CD4-positive, alpha-beta T cell treated with Interleukin-4 for 4 hours (primary cell): Measurements from ENCODE around the gene TNNI2.

ENCODE experiments used
- DNase-seq: peaks from one replicate; pipeline ENCODE4 v3.0.0-alpha.2; 2020

The TNNI2 gene

DNA sequence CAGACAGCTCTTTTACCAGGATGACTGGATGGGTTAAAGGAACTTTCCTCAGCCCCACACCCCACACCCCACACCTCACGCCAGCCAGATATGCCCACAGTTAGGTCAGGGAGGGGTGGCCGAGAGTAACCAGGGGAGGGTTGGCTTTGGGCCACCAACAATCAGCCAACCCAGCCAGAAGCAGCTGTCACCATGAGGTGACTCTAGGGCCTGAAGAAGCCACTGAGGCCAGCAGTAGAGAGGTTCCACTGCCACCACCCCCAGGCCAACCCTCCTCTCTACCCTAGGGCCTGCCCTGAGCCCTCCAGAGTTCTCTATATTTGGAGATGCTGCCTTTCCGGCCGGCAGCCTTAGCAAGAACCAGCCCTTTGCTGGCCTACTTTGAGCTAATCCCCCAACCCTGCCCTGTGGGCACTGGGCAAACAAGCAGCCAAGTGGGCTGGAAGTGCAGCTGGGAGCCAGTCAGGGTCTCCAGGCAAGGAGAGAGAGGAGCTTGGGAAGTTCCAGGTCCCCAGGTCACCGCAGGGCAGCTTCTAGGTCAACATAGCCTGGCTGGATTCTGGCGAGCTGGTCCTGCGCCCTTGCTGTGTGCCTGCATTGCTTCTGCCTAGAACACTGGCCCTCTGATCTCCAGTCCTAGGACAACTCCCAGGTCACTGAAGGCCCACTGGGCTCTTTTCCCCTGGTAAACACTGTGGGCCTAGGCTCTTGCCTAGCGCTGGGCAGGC lies 16.0 kb upstream of the TNNI2 start:
- no peak for DNase-seq

GRCh38 chr11:1823376-1824220 lies 15.2 kb upstream of the TNNI2 start:
- DNase-seq: no peak

DNA sequence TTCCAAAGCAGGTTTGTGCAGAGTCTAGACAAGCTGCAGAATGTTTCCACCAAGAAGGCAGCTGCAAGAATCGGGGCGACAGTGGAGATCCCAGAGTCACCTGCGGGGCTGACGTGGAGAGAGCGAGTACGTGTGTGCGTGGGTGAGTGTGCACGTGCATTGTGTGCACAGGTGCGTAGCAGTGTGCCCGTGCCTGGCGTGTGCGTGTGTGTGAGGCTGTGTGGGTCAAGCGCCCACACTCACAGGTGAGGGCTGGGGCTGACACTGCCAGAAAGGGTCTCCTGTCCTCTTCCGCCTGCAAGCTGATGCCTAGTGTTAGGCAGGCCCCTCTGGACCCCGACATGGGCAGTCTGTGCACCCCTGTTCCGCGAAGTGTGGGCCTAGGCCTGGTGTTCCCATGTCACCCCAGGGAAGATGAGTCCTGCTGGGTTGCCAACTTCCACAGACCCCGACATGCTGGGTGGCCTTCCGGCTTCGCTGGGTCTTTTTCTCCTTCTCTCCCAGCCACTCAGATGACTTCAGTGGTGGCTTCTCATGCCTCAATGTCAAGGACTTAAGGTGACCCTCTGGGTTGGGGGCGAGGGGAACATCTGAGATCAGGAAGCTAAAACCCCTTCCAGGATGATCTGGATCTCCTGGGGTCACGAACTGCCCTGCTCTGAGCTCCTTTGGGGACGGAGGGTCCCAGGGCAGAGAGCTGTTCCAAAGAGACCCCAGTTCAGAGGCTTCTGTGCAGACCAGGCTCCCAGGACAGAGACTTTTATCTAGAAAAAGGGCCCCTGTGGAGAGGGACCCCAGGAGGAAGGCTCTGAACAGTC lies 14.4 kb upstream of the TNNI2 start:
- DNase-seq: no peak

GRCh38 chr11:1825039-1825740 lies 13.6 kb upstream of the TNNI2 start:
- no peak for DNase-seq

DNA sequence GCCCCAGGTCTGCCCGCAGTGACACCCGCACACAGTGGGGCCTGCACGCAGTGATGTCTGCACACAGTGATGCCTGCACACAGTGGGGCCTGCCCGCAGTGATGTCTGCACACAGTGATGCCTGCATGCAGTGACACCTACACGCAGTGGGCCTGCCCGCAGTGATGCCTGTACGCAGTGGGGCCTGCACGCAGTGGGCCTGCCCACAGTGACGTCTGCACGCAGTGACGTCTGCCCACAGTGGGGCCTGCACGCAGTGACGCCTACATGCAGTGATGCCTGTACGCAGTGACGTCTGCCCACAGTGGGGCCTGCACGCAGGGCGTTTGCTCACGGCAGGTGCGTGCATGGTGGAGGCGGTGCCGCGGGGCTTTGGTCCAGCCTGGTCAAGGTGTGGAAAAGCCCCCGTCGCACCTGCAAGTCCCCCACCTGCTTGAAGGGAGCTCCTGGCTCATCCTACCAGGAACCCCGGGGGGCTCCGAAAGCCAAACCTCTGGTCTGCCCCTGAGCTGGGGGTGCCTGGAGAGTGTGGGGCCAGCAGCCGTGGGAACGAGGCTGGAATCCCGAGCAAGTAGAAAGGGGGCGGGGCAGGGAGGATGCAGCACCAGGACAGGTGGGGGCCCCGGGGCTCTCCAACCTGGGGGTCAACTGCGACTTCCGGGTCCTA lies 12.9 kb upstream of the TNNI2 start:
- DNase-seq: no peak

GRCh38 chr11:1826552-1827094 lies 12.2 kb upstream of the TNNI2 start:
- DNase-seq: no peak

DNA sequence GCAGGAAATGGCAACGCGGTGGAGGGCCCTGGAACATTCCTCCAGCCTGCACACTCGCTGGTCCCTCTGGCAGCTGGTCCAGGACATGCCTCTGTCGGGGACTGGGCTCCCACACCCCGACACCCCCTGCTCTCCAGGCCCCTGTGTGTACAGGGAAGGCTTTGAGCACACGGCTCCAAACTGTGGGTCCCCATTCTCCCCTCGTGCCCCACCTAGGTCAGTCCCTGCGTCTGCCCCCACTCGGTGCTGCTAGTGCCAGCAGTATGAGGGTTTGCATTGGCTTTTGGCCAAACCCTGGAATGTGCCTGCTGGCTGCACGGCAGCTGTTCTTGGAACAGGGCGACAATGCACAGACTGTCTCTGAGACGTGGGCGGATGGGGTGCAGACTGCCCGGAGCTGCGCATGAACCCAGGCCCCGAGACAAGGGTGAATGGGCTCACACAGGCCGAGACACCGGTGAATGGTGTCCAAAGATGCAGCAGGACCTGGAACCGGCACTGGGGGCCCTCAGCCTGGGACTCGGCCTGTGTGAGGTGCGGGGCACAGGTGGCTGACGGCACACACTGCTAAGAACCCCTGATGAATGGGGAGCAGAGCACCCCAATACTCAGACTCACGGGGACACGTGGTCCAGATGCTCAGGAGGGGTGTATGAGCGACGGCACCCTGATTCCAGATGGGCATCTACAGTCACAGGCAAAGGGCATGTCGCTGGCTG lies 11.5 kb upstream of the TNNI2 start:
- DNase-seq: no peak

DNA sequence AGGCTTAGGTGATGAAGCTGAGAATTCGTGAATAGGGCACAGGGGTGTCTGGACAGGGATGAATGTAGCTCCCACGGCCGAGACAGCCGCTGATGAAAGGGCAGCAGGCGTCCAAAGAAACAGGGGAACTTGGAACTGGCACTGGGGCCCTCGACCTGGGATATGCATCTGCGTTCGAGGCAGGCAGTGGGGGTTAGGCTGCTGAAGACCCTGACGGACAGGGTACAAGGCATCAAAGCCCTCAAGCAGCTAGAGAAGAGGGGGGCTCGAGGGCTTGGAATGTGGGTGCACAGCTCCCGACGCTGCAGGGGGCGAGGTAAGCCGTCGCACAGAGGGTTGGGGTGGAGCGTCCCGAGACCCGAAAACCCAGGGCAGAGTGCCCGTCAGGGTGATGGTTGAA lies 10.8 kb upstream of the TNNI2 start:
- DNase-seq: no peak

GRCh38 chr11:1828542-1828941 lies 10.2 kb upstream of the TNNI2 start:
- no peak for DNase-seq

DNA sequence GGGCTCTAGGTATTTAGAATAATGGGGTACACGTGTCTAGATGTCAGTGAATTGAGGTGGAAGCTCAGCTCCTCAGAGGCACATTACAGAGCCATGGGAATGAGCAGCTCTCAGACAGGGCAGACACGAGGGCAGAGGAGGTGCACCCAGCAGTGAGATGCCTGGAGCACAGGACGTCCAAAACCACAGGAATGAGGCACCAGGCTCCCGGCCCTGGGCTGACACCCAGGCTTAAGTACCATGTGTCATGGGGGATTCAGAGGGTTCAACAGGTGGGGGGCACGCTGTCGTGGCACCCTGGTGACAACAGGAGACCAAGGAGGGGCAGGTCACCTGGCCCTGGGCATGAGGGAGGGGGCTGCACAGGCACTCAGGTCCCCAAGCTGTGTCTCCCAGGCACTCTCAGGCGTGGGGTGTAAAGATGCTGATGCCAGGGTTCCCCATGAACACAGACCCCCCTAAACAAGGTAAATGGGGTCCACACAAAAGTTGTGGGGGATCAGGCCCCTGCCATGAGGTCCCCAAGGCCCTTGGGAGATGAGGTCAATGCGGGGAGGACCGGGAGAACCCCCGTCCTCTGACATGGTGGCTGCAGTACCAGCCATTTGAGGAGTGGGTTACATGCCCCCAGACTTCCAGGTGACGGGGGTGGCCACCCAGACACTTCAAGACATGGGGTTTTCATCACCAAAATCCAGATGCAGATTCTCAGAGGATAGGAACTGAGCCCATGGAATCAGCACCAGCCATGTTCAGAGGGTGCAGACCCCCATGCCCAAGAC lies 9.6 kb upstream of the TNNI2 start:
- DNase-seq: no peak

GRCh38 chr11:1830004-1830321 lies 8.8 kb upstream of the TNNI2 start:
- no peak for DNase-seq

DNA sequence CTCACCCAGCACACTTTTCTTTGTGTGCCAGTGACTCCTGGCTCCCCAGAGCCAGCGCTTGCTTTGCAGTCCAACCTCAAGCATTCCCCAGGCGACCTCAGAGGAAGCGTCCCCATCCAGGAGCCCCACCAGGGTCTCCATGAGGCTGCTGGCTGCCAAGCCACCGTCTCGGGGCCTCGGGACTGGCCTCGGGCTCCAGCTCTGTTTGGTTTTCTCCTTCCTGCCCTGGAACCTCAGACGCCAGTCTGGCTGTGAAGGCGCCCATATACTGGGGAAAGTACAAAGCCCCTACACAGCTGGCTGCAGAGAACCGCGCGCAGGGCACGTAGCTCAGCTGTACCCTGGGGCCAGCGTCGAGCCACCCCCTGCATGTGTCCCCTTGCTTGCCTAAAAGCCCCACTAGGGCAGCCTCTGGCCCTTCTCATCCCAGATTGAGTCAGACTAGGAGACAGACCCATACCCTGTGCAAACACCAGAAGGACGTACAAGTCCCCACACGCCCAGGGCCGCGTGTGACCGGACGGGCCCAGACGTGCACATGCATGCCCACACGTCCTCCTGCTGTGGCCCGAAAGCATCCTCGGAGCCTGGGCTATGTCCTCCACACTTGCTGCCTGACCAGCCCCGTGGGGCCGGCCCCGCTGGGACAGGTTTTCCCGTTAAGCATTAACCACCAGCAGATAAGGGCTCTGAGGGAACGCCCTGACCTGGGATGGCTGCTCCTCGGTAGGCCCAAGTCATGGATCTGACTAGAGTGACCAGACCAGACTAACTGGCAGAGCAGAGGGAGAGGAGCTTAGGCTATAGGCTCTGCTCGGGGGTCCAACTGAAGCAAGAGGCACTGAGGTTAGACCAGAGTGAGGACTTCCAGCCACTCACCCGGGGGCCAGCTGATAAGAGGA lies 8.2 kb upstream of the TNNI2 start:
- no peak for DNase-seq

DNA sequence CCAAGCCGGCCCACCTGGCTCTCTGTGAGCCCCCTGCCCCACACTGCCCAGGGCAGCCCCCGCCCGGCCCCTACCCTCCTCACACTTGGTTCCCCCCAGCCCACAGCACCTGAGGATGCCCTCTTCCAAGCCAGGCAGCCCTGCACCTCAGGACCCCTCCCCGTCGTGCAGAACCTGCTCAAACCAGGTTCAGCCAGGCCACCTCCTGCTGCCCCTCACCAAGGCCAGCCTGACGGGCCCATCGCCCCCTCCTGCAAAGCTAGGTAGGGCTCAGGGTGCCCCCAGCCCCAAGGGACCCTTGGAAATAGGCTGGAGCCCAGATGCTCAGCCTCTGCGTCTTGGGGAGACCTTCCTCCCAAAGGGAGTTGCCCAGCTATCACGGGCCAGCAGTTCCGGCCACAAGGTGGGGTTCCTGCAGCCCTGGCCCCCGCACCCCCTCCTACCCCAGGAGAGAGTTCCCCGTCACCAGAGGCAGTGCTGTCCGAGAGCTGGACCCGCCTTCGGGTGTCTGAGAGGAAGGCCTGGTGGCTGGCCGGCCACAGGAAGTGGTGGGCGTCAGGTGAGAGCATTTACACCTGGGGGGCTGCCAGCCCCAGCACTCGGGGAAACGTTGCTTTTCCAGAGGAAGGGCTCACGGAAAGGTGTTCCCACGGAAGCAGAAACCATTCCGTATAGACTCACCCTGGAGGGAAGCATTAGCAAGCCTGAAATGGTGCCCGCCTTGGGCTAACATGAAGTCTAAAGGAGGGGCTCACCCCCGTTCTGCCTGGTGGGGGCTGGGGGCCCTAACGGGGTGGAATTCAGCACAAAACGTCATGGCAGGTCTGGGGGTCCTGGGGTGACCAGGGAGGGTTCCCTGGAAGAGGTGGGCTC lies 7.2 kb upstream of the TNNI2 start:
- no peak for DNase-seq

- DNase-seq: peak; percentile 33
Measured at GRCh38 chr11:1832211-1832919, 6.4 kb upstream of the TNNI2 start.

DNA sequence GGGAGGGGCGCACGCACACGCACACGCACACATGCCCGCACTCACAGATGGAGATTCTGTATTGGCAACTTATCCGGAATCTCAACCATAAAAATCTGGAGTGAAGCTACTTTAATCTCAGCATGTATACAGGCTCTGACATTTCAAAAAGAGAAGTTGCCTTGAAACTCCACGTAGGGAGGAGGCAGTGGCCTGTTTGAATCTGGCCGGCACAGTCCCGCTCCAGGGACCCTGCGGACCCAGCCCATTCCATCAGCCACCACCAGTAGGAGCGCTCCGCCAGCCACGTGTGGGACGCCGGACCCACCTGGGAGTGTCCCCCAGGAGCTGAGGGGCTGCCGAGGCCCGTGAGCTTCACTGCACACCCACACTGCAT lies 5.9 kb upstream of the TNNI2 start:
- DNase-seq: no peak

- no peak for DNase-seq
Measured at GRCh38 chr11:1834062-1834610, 4.6 kb upstream of the TNNI2 start.
